Esophagus muscularis mucosa (tissue), 4 donors: ENCODE measurements around the gene PRKCE. TPM values are rescaled to one million over a fixed set of nuclear protein-coding genes. Genes with fewer than 3 reads are reported as not detected.

ENCODE experiments used
- DNase-seq: peaks from one replicate; pipeline ENCODE4 v3.0.0-alpha.2; 2017; ENCODE audit errors: extremely low spot score
- H3K27ac ChIP-seq, 4 donors: fragments of 200-600 bp; sonication (generic); replicated peaks in 1 of 4; 1 replicate in 3 of 4; 2 replicates in 1 of 4; pipeline ENCODE4 v1.5.1; 2016 to 2019; ENCODE audit warnings: mild to moderate bottlenecking in 1 of 4
- H3K27me3 ChIP-seq, 4 donors: fragments of 200-600 bp; sonication (generic); one replicate each; pipeline versions ENCODE4 v1.5.1 to v1.6.0; 2016 to 2019
- H3K36me3 ChIP-seq, 4 donors: fragments of 200-600 bp; sonication (generic); one replicate each; pipeline ENCODE4 v1.5.1; 2016 to 2019
- H3K4me1 ChIP-seq, 4 donors: fragments of 200-600 bp; sonication (generic); one replicate each; pipeline ENCODE4 v1.5.1; 2016 to 2019
- H3K4me3 ChIP-seq, 4 donors: fragments of 200-600 bp; sonication (generic); 1 replicate in 2 of 4; 2 replicates in 2 of 4; pipeline ENCODE4 v1.5.1; 2016 to 2019; ENCODE audit warnings: mild to moderate bottlenecking in 4 of 4, moderate library complexity in 1 of 4
- H3K9me3 ChIP-seq, 4 donors: fragments of 200-600 bp; sonication (generic); 1 replicate in 3 of 4; 2 replicates in 1 of 4; pipeline ENCODE4 v1.5.1; 2016 to 2019
- CTCF ChIP-seq, 3 experiments: fragments of 200-600 bp in 2 of 3; fragments of 450-650 bp in 1 of 3; sonication (generic) in 2 of 3; IDR thresholded peaks; one replicate each; pipeline ENCODE4 v1.5.1; 2017 to 2019; ENCODE audit warnings: antibody characterized with exemption in 3 of 3, mild to moderate bottlenecking in 2 of 3, moderate library complexity in 1 of 3
- EP300 ChIP-seq: sonication (generic); formaldehyde crosslinking; IDR thresholded peaks from one replicate; pipeline ENCODE4 v1.6.1; 2017; ENCODE audit warnings: antibody characterized with exemption
- POLR2A ChIP-seq: fragments of 450-650 bp; IDR thresholded peaks from one replicate; pipeline ENCODE4 v1.6.1; 2017; ENCODE audit warnings: antibody characterized with exemption, moderate library complexity, mild to moderate bottlenecking, low read depth
- POLR2AphosphoS5 ChIP-seq, 2 donors: sonication (generic); formaldehyde crosslinking; IDR thresholded peaks; one replicate each; pipeline ENCODE4 v1.6.1; 2017; ENCODE audit warnings: antibody characterized with exemption in 2 of 2
- WGBS: methylation state at CpG from one replicate; pipeline ENCODE4 v1.1.5; 2018; 5-methylcytosine and 5-hydroxymethylcytosine counted together
- intact Hi-C: fragments of 100-400 bp; cut with DNase I; formaldehyde crosslinking; loops from one replicate; pipeline ENCODE4 v1.15.1; 2023
- total RNA-seq, 4 donors: library from RNA; depleted of rRNA; stranded (reverse); fragments of >200 nt; gene quantifications; one replicate each; pipeline versions ENCODE4 v1.1.0 to v1.2.1, GENCODE V29; 2016

PRKCE gene
- total RNA-seq, 4 donors from 2014 or later = 11.6 to 21.1 (median 13.0) TPM

- H3K4me1 ChIP-seq = peaks cover 23 to 35% (median 30%) of the 10 kb centered on the region in 4 donors
- H3K27me3 ChIP-seq = no peaks in the 10 kb centered on the region
- no peaks in the 10 kb centered on the region for H3K9me3 ChIP-seq
- WGBS = 89% methylated on average over 6 of the region's 6 CpGs
- H3K36me3 ChIP-seq = no peaks in the 10 kb centered on the region
- H3K27ac ChIP-seq = no peak overlapping the region
- intact Hi-C loops = no loop called here
- H3K4me3 ChIP-seq = no peak overlapping the region
- TF ChIP-seq POLR2AphosphoS5 (IDR thresholded peaks at IDR 0.05) = no peak
- DNase-seq = no peak
Observed at GRCh38 chr2:45929674-45930395, 278.4 kb downstream of the PRKCE start.

DNA sequence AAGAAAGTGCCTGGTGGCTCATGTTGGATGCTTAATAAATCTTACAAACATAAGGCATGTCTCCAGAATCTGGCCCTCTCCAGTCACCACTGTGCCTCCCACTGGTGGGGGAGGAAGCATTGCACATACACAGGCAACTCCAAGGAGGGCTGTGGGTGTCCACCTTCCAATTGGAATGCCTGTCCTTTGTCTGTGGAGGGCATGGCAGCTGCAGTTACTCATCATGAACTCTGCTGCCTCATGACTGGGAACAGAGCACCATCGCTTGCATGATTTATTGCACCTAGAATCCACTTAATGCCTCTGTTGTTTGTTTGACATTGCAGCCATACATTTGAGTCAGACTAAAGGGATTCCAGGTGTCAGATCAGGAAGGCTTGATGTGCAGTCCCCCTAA is 278.9 kb downstream of the PRKCE start:
- intact Hi-C loops = no loop called here
- no peaks in the 10 kb centered on the region for H3K27me3 ChIP-seq
- no peaks in the 10 kb centered on the region for H3K9me3 ChIP-seq
- H3K36me3 ChIP-seq = no peaks in the 10 kb centered on the region
- H3K4me1 ChIP-seq = peaks cover 21 to 29% (median 27%) of the 10 kb centered on the region in 4 donors
- no peak for DNase-seq
- H3K27ac ChIP-seq = no peak overlapping the region
- no peak overlapping the region for H3K4me3 ChIP-seq
- TF ChIP-seq POLR2AphosphoS5 (IDR thresholded peaks at IDR 0.05) (no peak), POLR2A (no peak), CTCF (IDR thresholded peaks at IDR 0.05) (no peak)
- WGBS = 67% methylated on average over 1 of the region's 1 CpG

DNA sequence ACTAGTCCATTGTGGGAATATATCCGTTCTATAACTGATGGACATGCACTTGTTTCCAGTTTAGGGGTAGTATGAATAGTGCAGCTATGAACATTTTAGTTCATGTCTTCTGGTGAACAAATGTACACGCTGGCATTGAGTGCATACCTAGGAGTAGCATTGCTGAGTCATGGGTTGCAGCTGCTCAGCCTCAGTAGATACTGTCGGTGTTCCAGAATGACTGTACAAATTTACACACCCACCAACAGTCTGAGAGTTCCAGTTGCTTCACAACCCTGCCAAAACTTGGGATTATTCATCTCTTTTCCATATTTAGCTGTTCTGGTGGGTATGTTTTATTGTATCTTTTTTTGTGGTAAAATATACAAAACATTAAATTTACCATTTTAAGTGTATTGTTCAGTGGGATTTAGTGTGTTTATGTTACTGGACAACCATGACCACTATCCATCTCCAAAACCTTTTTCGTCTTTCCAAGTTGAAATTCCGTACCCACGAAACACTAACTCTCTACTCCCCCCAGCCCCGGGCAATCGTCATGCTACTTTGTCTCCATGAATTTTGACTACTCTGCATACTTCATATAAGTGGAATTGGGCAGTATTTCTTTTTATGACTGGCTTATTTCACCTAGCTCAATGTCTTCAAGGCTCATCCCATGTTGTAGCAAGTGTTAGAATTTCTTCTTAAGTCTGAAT is 281.0 kb downstream of the PRKCE start:
- Histone ChIP-seq H3K36me3 (no peaks in the 10 kb centered on the region), H3K27me3 (no peaks in the 10 kb centered on the region), H3K4me1 (peaks cover 22 to 34% (median 27%) of the 10 kb centered on the region in 4 donors), H3K27ac (no peak overlapping the region), H3K9me3 (no peaks in the 10 kb centered on the region), H3K4me3 (no peak overlapping the region)
- 90% methylated on average over 8 of the region's 8 CpGs for WGBS
- TF ChIP-seq POLR2A (no peak), EP300 (no peak), POLR2AphosphoS5 (IDR thresholded peaks at IDR 0.05) (no peak), CTCF (IDR thresholded peaks at IDR 0.05) (no peak)
- no peak for DNase-seq
- intact Hi-C loops = no loop called here

DNA sequence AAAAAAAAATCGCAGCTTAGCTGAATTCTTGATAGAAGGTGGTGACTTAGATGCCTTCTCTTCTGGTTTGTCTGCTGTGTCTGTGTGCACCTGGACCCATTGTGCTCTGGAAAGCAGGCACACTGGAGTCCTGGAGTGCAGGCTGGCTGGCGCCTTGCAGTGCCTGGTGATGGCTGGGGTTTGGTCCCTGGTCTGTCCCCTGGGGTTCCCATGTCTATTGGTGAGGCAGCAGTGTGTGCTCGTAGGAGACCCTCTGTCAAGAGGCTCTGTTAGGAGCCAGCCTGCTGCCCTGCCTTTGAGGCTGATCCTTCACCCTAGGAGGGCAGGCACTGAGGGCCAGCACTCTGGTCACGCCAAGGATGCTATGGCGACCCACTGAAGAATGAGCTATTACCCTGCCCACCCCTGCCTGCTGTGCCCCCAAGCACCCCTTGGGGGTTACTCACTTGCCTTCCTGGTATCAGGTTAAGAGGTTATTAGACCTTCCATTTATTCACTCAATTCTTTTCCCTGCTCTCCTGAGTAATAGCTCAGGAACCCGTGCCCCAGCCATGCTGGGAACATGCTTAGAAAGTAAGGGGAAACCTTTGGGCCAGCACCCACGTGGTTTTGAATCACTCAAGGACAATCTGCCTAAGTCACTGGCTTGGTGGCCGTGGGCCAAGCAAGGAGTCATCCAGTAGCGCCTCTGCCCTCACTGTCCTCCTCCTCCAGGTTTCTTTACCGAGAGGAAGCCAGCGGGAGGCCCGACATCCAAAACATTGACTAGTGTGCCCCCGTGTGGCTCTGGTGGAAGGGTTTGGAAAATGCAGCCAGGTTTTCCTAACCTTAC is 284.5 kb downstream of the PRKCE start:
- H3K4me1 ChIP-seq = peaks cover 15 to 39% (median 36%) of the 10 kb centered on the region in 4 donors
- H3K27ac ChIP-seq = peak overlapping the region; percentile 68 to 75 (median 74)
- H3K4me3 ChIP-seq = no peak overlapping the region
- intact Hi-C loops = loop anchor here (2.0 to 5.0 kb wide), 2 partner anchors 159 to 293 kb away; no protein-coding TSS in a partner anchor
- no peak for TF ChIP-seq POLR2A
- no peak for TF ChIP-seq EP300
- TF ChIP-seq POLR2AphosphoS5 (IDR thresholded peaks at IDR 0.05) = peak; percentile 81 to 86
- TF ChIP-seq CTCF (IDR thresholded peaks at IDR 0.05) = peak; percentile 77 to 89 (median 83)
- H3K27me3 ChIP-seq = no peaks in the 10 kb centered on the region
- 36% methylated on average over 13 of the region's 13 CpGs for WGBS
- H3K36me3 ChIP-seq = no peaks in the 10 kb centered on the region
- DNase-seq = peak; percentile 98
- no peaks in the 10 kb centered on the region for H3K9me3 ChIP-seq

DNA sequence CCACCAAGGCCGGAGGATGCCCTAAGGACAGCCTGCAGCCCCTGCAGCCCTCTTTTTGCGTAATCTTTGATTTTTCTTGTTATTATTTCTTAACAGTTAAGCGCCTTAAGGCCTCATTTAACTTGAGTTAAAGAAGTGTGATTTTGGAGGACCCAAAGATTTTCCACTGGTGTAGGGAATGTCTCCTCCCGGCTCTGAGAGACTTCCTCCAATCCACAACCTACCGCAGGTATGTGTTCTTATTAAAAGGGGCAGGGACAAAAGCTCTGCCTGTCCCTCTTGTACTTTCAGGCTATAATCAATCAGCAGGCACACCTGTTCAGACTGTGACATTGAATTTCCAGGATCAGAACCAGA is 285.1 kb downstream of the PRKCE start:
- TF ChIP-seq POLR2AphosphoS5 (IDR thresholded peaks at IDR 0.05) (no peak), POLR2A (no peak), CTCF (IDR thresholded peaks at IDR 0.05) (no peak), EP300 (no peak)

More for the DNA sequence above, 285.1 kb downstream of the PRKCE start:
- no peaks in the 10 kb centered on the region for H3K9me3 ChIP-seq
- 52% methylated on average over 5 of the region's 5 CpGs for WGBS
- intact Hi-C loops = loop anchor here (2.0 to 5.0 kb wide), 2 partner anchors 159 to 294 kb away; no protein-coding TSS in a partner anchor
- peaks cover 15 to 43% (median 38%) of the 10 kb centered on the region in 4 donors for H3K4me1 ChIP-seq
- H3K4me3 ChIP-seq = no peak overlapping the region
- no peaks in the 10 kb centered on the region for H3K27me3 ChIP-seq
- DNase-seq = no peak
- H3K27ac ChIP-seq = peak overlapping the region in 3 of 4 donors; percentile 68 to 75 (median 75)
- no peaks in the 10 kb centered on the region for H3K36me3 ChIP-seq
